Measurements from ENCODE around the gene IGFL1.
"Not testable (repeated sequence)": the region's sequence is repeated elsewhere in the genome, so short reads cannot be mapped to it uniquely, and the experiment has no call there.

Gene IGFL1

GRCh38 chr19:46229442-46229841 lies at the start of gene IGFL1:
Gene IGFL1 (plus strand): TSS chr19:46229742. CDS start chr19:46229775, 33 bp downstream.
- Mint-ChIP-seq H3K4me3 (no peak within 1 kb of the TSS), H3K4me1 (peaks cover 13% of the 10 kb centered on the region), H3K27ac (no peak within 1 kb of the TSS), H3K36me3 (no peaks in the 10 kb centered on the region), H3K9me3 (no peaks in the 10 kb centered on the region)
- DNase-seq (ENCODE audit: low spot score in 2 of 2) (no peak), ATAC-seq (no peak)

DNA sequence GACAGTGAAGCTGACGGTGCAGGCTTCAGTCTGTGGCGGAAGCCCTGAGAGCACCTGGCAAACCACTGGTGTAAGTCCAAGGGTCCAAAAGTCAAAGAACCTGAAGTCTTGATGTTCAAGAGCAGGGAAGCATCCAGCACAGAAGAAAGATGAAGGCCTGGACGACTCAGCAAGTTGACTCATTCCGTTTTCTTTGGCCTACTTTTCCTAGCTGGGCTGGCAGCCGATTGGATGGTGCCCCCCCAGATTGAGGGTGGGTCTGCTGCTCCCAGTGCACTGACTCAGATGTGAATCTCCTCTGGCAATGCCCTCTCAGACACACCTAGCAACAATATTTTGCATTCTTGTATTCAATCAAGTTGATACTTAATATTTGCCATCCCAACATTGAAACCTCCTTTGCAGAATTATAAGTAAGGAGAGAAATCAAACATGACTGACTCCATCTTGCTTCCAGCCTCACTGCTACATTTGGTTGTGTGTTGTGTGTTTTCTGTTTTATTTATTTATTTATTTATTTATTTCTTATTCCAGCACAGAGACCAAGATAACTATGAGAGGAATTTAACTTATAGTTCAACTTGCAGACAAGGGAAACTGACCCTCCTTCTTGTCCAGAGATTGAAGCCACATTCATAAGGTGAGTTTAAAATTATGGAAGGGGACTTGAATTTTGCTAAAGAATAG lies 48.7 kb upstream of the IGFL1 start:
- no peak for DNase-seq (ENCODE audit: low spot score in 2 of 2)
- H3K27ac Mint-ChIP-seq = no peak overlapping the region
- H3K4me3 Mint-ChIP-seq = no peak overlapping the region
- peaks cover 9% of the 10 kb centered on the region for H3K4me1 Mint-ChIP-seq
- no peak for ATAC-seq
- no peaks in the 10 kb centered on the region for H3K9me3 Mint-ChIP-seq
- H3K36me3 Mint-ChIP-seq = no peaks in the 10 kb centered on the region

DNA sequence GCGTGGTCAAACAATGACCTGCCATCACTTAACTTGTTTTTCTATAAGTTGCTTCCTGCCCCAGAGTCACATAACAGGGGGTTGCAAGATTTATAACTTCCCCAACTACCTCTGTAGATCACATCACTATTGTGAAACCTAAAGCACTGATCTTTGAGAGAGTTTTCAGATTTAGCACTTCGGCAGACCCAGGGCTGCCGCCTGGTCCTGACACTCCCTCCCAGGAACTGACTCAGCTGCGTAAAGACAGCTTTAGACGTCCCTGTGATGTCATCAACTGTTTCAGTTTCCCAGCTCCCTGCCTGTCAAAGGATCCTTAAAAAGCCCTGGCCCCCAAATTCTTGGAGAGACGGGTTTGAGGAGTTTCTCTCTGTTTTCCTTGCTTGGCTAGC lies 48.2 kb upstream of the IGFL1 start:
- no peak for DNase-seq (ENCODE audit: low spot score in 2 of 2)
- peaks cover 9% of the 10 kb centered on the region for H3K4me1 Mint-ChIP-seq
- no peak overlapping the region for H3K27ac Mint-ChIP-seq
- H3K9me3 Mint-ChIP-seq = no peaks in the 10 kb centered on the region
- peak; percentile 60 for ATAC-seq
- no peaks in the 10 kb centered on the region for H3K36me3 Mint-ChIP-seq
- no peak overlapping the region for H3K4me3 Mint-ChIP-seq

- no peak overlapping the region for H3K27ac Mint-ChIP-seq
- peaks cover 9% of the 10 kb centered on the region for H3K4me1 Mint-ChIP-seq
- DNase-seq (ENCODE audit: low spot score in 2 of 2) = no peak
- no peak for ATAC-seq
- H3K9me3 Mint-ChIP-seq = no peaks in the 10 kb centered on the region
- no peak overlapping the region for H3K4me3 Mint-ChIP-seq
- H3K36me3 Mint-ChIP-seq = no peaks in the 10 kb centered on the region
These were observed 47.1 kb upstream of the IGFL1 start for GRCh38 chr19:46182476-46182875.

GRCh38 chr19:46184775-46185710 lies 44.5 kb upstream of the IGFL1 start:
- not testable (repeated sequence) for ATAC-seq; H3K9me3 Mint-ChIP-seq; H3K36me3 Mint-ChIP-seq; H3K27ac Mint-ChIP-seq; H3K4me1 Mint-ChIP-seq; H3K4me3 Mint-ChIP-seq; DNase-seq (ENCODE audit: low spot score in 2 of 2)

DNA sequence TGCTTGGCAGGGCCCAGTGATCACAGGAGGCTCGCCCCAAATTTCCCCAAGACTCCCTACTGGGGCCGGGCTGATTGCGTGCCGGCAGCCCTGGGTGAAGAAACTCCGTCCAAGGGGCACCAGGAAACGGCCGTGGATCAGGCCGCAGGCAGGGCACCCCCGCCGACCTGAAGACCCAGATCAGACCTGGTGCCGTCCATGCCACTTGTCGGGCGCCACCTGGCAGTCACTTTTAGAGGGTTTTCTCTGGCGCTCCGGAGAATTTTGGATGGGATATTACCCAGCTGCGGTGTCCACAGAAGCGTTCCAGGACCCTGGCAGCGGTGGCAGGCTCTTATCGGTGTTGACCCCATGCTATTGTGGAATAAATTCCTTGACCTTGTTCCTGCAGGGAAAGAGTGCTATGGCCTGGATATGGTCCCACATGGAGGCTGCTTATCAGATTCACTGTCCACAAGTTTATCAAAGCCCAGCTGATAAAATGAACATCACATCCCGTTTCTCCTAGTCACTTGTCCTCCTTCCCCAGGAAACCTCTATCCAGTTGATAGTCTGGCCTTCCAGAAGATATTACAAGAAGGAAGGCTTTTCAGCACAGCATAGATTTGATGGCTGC lies 43.3 kb upstream of the IGFL1 start:
- Mint-ChIP-seq H3K9me3 (no peaks in the 10 kb centered on the region), H3K27ac (no peak overlapping the region)
- no peak for ATAC-seq

GRCh38 chr19:46186717-46187101 lies 42.8 kb upstream of the IGFL1 start:
- Mint-ChIP-seq H3K4me1 (peaks cover 9% of the 10 kb centered on the region), H3K36me3 (no peaks in the 10 kb centered on the region), H3K27ac (no peak overlapping the region), H3K9me3 (no peaks in the 10 kb centered on the region), H3K4me3 (no peak overlapping the region)
- DNase-seq (ENCODE audit: low spot score in 2 of 2) = no peak
- ATAC-seq = no peak

More for the DNA sequence above, 43.3 kb upstream of the IGFL1 start:
- Mint-ChIP-seq H3K4me3 (no peak overlapping the region), H3K4me1 (peaks cover 9% of the 10 kb centered on the region), H3K36me3 (no peaks in the 10 kb centered on the region)
- DNase-seq (ENCODE audit: low spot score in 2 of 2) = no peak

- H3K36me3 Mint-ChIP-seq = no peaks in the 10 kb centered on the region
- H3K9me3 Mint-ChIP-seq = no peaks in the 10 kb centered on the region
- no peak overlapping the region for H3K27ac Mint-ChIP-seq
- DNase-seq (ENCODE audit: low spot score in 2 of 2) (no peak), ATAC-seq (no peak)
- H3K4me1 Mint-ChIP-seq = peaks cover 2% of the 10 kb centered on the region
- no peak overlapping the region for H3K4me3 Mint-ChIP-seq
These were observed 39.3 kb upstream of the IGFL1 start for GRCh38 chr19:46189971-46190888.

- Mint-ChIP-seq H3K36me3 (no peaks in the 10 kb centered on the region), H3K9me3 (no peaks in the 10 kb centered on the region), H3K4me1 (no peaks in the 10 kb centered on the region), H3K27ac (no peak overlapping the region), H3K4me3 (no peak overlapping the region)
- ATAC-seq = no peak
- no peak for DNase-seq (ENCODE audit: low spot score in 2 of 2)
These were observed 38.2 kb upstream of the IGFL1 start for GRCh38 chr19:46191356-46191755.

DNA sequence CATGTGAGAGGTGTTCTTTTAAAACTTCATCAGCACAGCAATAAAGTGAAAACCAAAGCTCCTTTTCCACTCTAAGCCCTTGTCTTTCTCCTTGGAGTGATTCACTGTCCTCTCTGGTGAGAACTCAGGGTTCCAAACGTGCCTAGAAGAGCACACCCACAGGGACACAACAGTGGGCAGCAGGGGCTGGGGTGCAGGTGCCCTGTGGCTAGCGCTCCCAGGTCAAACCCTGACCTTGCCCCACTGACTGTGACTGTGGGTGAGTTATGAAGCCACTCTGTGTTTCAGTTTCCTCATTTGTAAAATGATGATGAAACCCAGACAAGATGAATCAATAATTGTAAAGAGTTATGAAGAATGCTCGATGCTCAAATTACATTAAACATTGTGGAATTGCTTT lies 37.6 kb upstream of the IGFL1 start:
- no peak for ATAC-seq
- Mint-ChIP-seq H3K36me3 (no peaks in the 10 kb centered on the region), H3K4me3 (no peak overlapping the region), H3K9me3 (no peaks in the 10 kb centered on the region), H3K27ac (no peak overlapping the region), H3K4me1 (no peaks in the 10 kb centered on the region)
- DNase-seq (ENCODE audit: low spot score in 2 of 2) = no peak

DNA sequence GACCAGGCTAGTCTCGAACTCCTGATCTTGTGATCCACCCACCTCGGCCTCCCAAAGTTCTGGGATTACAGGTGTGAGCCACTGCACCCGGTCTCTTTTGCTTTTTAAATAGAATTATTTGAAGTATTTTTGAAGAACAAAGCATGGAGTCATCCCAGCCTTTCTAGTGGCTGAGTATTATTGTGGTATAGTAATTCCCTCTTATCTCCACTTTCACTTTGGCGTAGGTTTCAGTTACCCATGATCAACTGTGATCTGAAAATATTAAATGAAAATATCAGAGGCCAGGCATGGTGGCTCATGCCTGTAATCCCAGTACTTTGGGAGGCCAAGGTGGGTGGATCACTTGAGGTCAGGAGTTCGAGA lies 36.9 kb upstream of the IGFL1 start:
- ATAC-seq; H3K9me3 Mint-ChIP-seq; H3K27ac Mint-ChIP-seq; DNase-seq (ENCODE audit: low spot score in 2 of 2); H3K36me3 Mint-ChIP-seq; H3K4me3 Mint-ChIP-seq; H3K4me1 Mint-ChIP-seq: not testable (repeated sequence)

DNA sequence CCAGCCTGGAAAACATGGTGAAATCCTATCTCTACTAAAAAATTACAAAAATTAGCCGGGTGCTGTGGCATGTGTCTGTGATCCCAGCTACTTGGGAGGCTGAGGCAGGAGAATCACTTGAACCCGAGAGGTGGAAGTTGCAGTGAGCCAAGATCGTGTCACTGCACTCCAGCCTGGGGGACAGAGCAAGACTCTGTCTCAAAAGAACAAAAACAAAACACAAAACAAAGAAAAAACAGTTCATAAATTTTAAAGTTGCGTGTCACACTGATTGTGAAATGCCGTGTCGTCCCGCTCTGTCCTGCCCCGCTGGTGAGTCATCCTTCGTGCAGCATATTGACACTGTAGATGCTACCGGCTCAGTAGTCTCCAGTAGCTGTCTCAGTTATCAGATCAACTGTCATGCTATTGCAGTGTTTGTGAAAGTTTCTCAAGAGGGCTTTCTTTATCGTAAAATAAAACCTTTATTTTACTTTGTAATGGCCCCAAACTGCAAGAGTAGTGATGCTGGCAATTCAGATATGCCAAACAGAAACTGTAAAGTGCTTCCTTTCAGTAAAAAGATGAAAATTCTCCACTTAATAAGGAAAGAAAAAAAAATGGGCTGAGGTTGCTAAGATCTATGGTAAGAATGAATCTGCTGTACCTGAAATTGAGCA lies 36.4 kb upstream of the IGFL1 start:
- no peaks in the 10 kb centered on the region for H3K4me1 Mint-ChIP-seq
- DNase-seq (ENCODE audit: low spot score in 2 of 2) (no peak), ATAC-seq (peak; percentile 50)
- H3K9me3 Mint-ChIP-seq = no peaks in the 10 kb centered on the region
- H3K4me3 Mint-ChIP-seq = no peak overlapping the region
- no peaks in the 10 kb centered on the region for H3K36me3 Mint-ChIP-seq
- H3K27ac Mint-ChIP-seq = no peak overlapping the region

DNA sequence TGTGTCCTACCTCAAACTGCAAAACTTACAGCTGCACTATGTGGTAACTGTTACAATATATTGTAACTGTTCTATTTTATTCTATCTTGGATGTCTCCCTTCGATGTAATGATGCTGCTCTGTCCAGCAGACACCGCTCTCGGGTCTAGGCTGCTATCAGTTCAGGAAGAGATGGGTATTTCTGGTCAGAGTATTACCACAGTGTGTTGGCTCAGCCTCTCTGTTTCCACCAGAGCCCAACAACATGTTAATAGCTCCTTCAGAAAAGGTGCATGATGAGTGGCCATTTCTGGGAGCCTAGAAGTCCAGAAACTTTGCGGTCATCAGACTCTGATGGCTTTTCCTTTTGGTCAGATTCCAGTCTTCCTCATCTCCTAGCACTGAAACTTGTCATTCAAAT lies 35.9 kb upstream of the IGFL1 start:
- Mint-ChIP-seq H3K4me1 (no peaks in the 10 kb centered on the region), H3K4me3 (no peak overlapping the region)
- ATAC-seq = no peak

DNA sequence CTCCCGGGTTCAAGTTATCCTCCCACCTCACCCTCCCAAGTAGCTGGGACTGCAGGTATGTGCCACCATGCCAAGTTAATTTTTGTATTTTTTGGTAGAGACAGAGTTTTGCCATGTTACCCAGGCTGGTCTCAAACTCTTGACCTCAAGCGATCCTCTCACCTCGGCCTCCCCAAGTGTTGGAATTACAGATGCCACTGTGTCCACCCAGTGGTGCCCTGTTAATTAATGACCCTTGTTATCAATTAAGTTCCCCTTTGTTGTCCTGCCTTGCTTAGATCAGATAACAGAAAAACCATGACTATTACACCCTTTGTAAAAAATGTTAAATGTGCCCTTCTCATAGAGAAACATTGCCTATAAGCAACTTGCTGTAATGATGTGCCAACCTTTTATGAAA lies 34.4 kb upstream of the IGFL1 start:
- Mint-ChIP-seq H3K36me3 (no peaks in the 10 kb centered on the region), H3K4me3 (no peak overlapping the region), H3K27ac (no peak overlapping the region), H3K4me1 (no peaks in the 10 kb centered on the region), H3K9me3 (no peaks in the 10 kb centered on the region)
- DNase-seq (ENCODE audit: low spot score in 2 of 2) (no peak), ATAC-seq (no peak)

More for the DNA sequence above, 35.9 kb upstream of the IGFL1 start:
- H3K36me3 Mint-ChIP-seq = no peaks in the 10 kb centered on the region
- DNase-seq (ENCODE audit: low spot score in 2 of 2) = no peak
- no peaks in the 10 kb centered on the region for H3K9me3 Mint-ChIP-seq
- no peak overlapping the region for H3K27ac Mint-ChIP-seq

All from stimulated activated effector memory CD8-positive, alpha-beta T cell treated with anti-CD3 and anti-CD28 coated beads, Interleukin-12 subunit alpha, Interleukin-12 subunit beta, amount 100 ng/mL, for 72 hours (primary cell).